GM18868 (cell line): ENCODE results near the gene NAT16.
"Not testable (repeated sequence)": the region's sequence is repeated elsewhere in the genome, so short reads cannot be mapped to it uniquely, and the experiment has no call there.

Experiments
- ATAC-seq: cut with Tn5 transposase; IDR thresholded peaks from one replicate; pipeline ENCODE4 v1.9.1; 2021; ENCODE audit warnings: mild to moderate bottlenecking, moderate library complexity; ENCODE audit not compliant: unreplicated experiment

The NAT16 gene

GRCh38 chr7:101202603-101202918 is 22.5 kb upstream of the NAT16 start:
- no peak for ATAC-seq

- no peak for ATAC-seq
Measured at GRCh38 chr7:101201695-101202602, 21.9 kb upstream of the NAT16 start.

GRCh38 chr7:101200862-101201599 is 20.9 kb upstream of the NAT16 start, which contains the start of gene MOGAT3:
TSS of gene MOGAT3 (minus strand) at chr7:101201036. CDS start at chr7:101200854, 182 bp downstream.
- ATAC-seq, result no peak

GRCh38 chr7:101200504-101200861 is 20.4 kb upstream of the NAT16 start:
- ATAC-seq, result no peak

GRCh38 chr7:101199522-101199921 is 19.4 kb upstream of the NAT16 start:
- ATAC-seq, result not testable (repeated sequence)

GRCh38 chr7:101198476-101198875 is 18.4 kb upstream of the NAT16 start:
- ATAC-seq, result no peak

- no peak for ATAC-seq
Measured at GRCh38 chr7:101197991-101198390, 17.9 kb upstream of the NAT16 start.

- no peak for ATAC-seq
Measured at GRCh38 chr7:101195884-101196283, 15.8 kb upstream of the NAT16 start.

GRCh38 chr7:101189109-101189508 is 9.0 kb upstream of the NAT16 start:
- no peak for ATAC-seq

GRCh38 chr7:101186844-101187428 is 6.8 kb upstream of the NAT16 start:
- no peak for ATAC-seq

- ATAC-seq, result no peak
Measured at GRCh38 chr7:101186194-101186593, 6.1 kb upstream of the NAT16 start.

GRCh38 chr7:101185258-101185839 is 5.3 kb upstream of the NAT16 start:
- no peak for ATAC-seq

- no peak for ATAC-seq
Measured at GRCh38 chr7:101179713-101180112, 380 bp downstream of the NAT16 start.

- no peak for ATAC-seq
Measured at GRCh38 chr7:101179117-101179516, 976 bp downstream of the NAT16 start.

- no peak for ATAC-seq
Measured at GRCh38 chr7:101177644-101178043, 2.4 kb downstream of the NAT16 start.

- no peak for ATAC-seq
Measured at GRCh38 chr7:101175664-101176063, 4.4 kb downstream of the NAT16 start.

- ATAC-seq, result no peak
Measured at GRCh38 chr7:101174322-101174854, 5.7 kb downstream of the NAT16 start.

- ATAC-seq, result no peak
Measured at GRCh38 chr7:101173752-101174244, 6.3 kb downstream of the NAT16 start.

- ATAC-seq, result no peak
Measured at GRCh38 chr7:101172854-101173751, 7.0 kb downstream of the NAT16 start.
